Subcutaneous abdominal adipose tissue (tissue), 5 donors: Measurements from ENCODE around the gene CACNA1A.
"Not testable (repeated sequence)": the region's sequence is repeated elsewhere in the genome, so short reads cannot be mapped to it uniquely, and the experiment has no call there.

Source experiments
- H3K27ac ChIP-seq: one replicate; pipeline ENCODE4 v1.7.0; 2013; ENCODE audit warnings: low read depth, mild to moderate bottlenecking, inconsistent platforms, low read length, moderate library complexity
- H3K27me3 ChIP-seq, 5 donors: one replicate each; pipeline ENCODE4 v1.7.0; 2013; ENCODE audit warnings: low read length in 5 of 5, inconsistent platforms in 1 of 5; ENCODE audit not compliant: control insufficient read depth in 5 of 5, insufficient read depth in 4 of 5
- H3K36me3 ChIP-seq, 5 donors: one replicate each; pipeline ENCODE4 v1.7.0; 2013; ENCODE audit warnings: low read length in 5 of 5; ENCODE audit not compliant: control insufficient read depth in 5 of 5, insufficient read depth in 5 of 5
- H3K4me1 ChIP-seq, 5 donors: one replicate each; pipeline ENCODE4 v1.7.0; 2013; ENCODE audit warnings: low read length in 5 of 5, mild to moderate bottlenecking in 3 of 5, moderate library complexity in 1 of 5; ENCODE audit not compliant: control insufficient read depth in 5 of 5, insufficient read depth in 5 of 5
- H3K4me3 ChIP-seq, 5 donors: one replicate each; pipeline ENCODE4 v1.7.0; 2013; ENCODE audit warnings: low read length in 5 of 5, low read depth in 1 of 5
- H3K9ac ChIP-seq, 5 donors: one replicate each; pipeline ENCODE4 v1.7.0; 2013; ENCODE audit warnings: low read length in 5 of 5, mild to moderate bottlenecking in 4 of 5, moderate library complexity in 3 of 5
- H3K9me3 ChIP-seq, 5 donors: one replicate each; pipeline ENCODE4 v1.7.0; 2013; ENCODE audit warnings: low read length in 5 of 5; ENCODE audit not compliant: control insufficient read depth in 5 of 5
- donor health status: healthy.
- donor health status: healthy.
- donor health status: healthy.
- donor health status: healthy.
- donor health status: healthy.

CACNA1A gene

DNA sequence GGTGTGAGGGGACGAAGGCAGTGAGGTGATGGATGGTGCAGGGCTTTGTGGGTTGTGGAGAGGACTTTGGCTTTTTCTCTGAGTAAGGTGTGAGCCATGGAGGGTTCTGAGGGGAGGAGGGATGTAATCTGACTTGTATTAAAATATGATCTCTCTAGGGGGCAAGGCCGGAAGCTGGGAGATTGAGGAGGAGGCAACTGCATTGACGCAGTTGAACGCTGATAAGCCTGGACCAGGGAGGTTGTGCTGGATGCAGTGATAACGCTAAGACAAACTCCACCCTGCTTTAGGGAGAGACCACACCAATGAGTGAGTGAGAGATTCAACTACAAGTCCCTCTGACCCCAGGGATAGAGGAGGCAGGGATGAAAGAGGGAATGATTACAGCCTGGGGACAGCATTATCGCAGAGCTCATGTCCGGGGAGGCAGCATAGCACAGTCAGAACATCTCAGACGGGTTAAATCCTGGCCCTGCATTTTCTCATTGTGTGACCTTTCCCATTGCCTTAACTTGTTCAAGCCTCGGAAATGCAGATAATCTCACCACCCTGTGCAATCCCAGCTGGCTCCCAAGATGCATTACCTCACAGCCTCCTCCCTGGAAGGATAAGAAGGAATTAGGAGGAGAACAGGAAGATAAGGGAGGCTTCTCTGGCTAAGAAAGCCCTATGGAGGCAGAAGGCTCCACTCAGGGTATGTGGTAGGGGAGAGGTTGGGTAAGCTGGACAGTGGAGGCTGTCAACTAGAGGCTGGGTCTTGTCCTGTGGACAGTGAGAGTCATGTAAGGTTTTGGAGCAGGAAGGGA, 124.2 kb downstream of the CACNA1A start:
- H3K36me3 ChIP-seq: no peaks in the 10 kb centered on the region
- no peak overlapping the region for H3K4me3 ChIP-seq
- no peaks in the 10 kb centered on the region for H3K4me1 ChIP-seq
- H3K9me3 ChIP-seq: no peaks in the 10 kb centered on the region
- peaks cover 0 to 6% (median 0%) of the 10 kb centered on the region in 5 donors for H3K27me3 ChIP-seq
- no peak overlapping the region for H3K9ac ChIP-seq
- no peak overlapping the region for H3K27ac ChIP-seq

DNA sequence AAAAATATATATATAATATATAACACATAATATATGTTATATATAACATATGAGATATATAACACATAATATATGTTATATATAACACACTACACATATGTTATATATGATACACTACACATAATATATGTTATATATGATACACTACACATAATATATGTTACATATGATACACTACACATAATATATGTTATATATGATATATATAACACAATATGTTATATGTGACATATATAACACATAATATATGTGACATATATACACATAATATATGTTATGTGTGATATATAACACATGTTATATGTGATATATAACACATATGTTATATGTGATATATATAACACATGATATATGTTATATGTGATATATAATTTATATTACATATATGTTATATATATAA, 129.7 kb downstream of the CACNA1A start:
- H3K27ac ChIP-seq: no peak overlapping the region
- no peaks in the 10 kb centered on the region for H3K27me3 ChIP-seq
- H3K9me3 ChIP-seq: peaks cover 0 to 9% (median 7%) of the 10 kb centered on the region in 5 donors
- H3K4me3 ChIP-seq: no peak overlapping the region
- H3K9ac ChIP-seq: no peak overlapping the region
- no peaks in the 10 kb centered on the region for H3K4me1 ChIP-seq
- H3K36me3 ChIP-seq: no peaks in the 10 kb centered on the region

DNA sequence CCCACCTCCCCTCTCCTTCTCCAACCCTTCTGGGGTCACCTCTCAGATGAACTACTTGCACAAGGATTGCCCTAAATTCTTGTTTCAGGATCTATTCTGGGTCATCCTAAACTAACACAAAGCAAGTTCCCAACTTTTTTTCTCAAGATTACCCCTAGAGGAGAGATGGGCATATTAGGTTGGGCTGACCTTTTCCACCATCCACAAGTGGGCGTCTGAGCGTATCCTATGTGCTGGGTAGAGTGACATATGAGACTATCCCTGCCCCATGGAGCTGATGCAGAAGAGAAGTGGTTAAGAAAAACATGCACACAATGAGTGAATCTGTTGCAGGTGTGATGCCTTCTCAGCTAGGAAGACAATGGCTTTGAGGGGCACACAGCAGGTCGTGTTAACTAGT, 132.7 kb downstream of the CACNA1A start:
- no peaks in the 10 kb centered on the region for H3K4me1 ChIP-seq
- H3K4me3 ChIP-seq: no peak overlapping the region
- H3K9ac ChIP-seq: no peak overlapping the region
- no peaks in the 10 kb centered on the region for H3K27me3 ChIP-seq
- H3K27ac ChIP-seq: no peak overlapping the region
- no peaks in the 10 kb centered on the region for H3K36me3 ChIP-seq
- peaks cover 0 to 9% (median 7%) of the 10 kb centered on the region in 5 donors for H3K9me3 ChIP-seq

DNA sequence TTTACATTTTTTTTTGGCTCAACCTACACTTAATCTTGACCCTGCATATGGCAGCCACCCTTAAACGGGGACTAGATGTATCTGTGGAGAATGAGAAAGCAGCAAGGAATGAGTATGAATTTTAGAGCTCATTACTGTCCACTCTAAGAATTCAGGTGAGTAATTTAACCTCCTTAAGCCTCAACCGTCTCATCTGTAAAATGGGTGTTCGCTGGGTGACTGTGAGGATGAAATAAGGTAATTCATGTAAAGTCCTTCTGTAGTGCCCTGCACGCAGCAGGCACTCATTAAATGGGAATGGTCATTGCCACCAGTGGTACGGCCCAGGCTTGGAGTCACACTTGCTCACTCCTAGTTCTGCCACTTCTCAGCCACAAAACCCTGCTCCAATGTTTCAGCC, 135.3 kb downstream of the CACNA1A start:
- Histone ChIP-seq H3K4me3 (no peak overlapping the region), H3K9ac (no peak overlapping the region)

GRCh38 chr19:13366529-13367143, 139.6 kb downstream of the CACNA1A start:
- Histone ChIP-seq H3K27me3 (peaks cover 0 to 10% (median 5%) of the 10 kb centered on the region in 5 donors), H3K9me3 (no peaks in the 10 kb centered on the region), H3K36me3 (no peaks in the 10 kb centered on the region), H3K9ac (no peak overlapping the region), H3K4me3 (no peak overlapping the region), H3K27ac (no peak overlapping the region), H3K4me1 (no peaks in the 10 kb centered on the region)

More for the DNA sequence above, 135.3 kb downstream of the CACNA1A start:
- H3K36me3 ChIP-seq: no peaks in the 10 kb centered on the region
- H3K27me3 ChIP-seq: no peaks in the 10 kb centered on the region
- no peaks in the 10 kb centered on the region for H3K4me1 ChIP-seq
- H3K27ac ChIP-seq: no peak overlapping the region
- peaks cover 0 to 8% (median 3%) of the 10 kb centered on the region in 5 donors for H3K9me3 ChIP-seq

DNA sequence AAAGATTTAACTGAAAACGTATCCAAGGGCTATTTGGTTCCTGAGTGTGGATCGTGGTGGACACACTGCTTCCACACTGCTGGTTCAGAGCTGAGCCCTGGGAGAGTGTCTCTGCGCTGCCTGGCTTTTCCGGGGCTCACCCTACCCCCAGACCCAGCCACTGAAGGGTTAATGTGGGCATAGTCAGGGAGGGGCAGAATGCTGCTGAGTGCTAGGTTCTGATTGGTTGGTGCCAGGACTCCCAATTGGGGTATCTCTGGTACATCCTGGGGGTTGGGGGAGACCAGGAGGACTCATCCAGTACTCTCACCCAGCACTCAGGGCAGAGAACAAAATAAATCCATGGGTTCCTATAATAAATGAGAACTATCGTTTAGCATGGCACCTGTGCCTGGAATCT, 142.3 kb downstream of the CACNA1A start:
- Histone ChIP-seq H3K9ac (no peak overlapping the region), H3K27ac (no peak overlapping the region), H3K27me3 (peaks cover 4 to 15% (median 7%) of the 10 kb centered on the region in 5 donors), H3K4me3 (no peak overlapping the region), H3K4me1 (no peaks in the 10 kb centered on the region), H3K36me3 (no peaks in the 10 kb centered on the region), H3K9me3 (peaks cover 6 to 18% (median 14%) of the 10 kb centered on the region in 5 donors)

DNA sequence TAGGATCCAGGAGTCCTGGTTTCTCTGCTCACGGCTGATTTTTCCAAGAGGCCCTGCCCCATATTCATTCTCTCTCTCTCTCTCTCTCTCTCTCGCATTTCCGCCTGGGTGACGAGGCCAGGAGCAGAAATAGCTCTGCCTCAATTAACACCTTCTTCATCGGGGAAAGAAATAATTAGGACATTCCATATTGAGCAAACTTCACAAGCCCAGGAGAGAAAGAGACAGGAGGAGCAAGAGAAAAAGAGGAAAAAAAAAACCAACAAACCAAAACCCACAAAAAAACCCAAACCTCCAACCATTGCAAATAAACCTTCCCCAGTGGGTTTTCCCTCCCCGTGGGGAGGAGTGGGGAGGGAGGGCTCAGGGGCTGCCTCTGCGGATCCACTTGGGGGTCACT, 143.0 kb downstream of the CACNA1A start:
- Histone ChIP-seq H3K27ac (no peak overlapping the region), H3K36me3 (no peaks in the 10 kb centered on the region), H3K4me3 (no peak overlapping the region), H3K9me3 (peaks cover 6 to 22% (median 15%) of the 10 kb centered on the region in 5 donors), H3K27me3 (peaks cover 4 to 15% (median 7%) of the 10 kb centered on the region in 5 donors), H3K4me1 (no peaks in the 10 kb centered on the region), H3K9ac (no peak overlapping the region)

DNA sequence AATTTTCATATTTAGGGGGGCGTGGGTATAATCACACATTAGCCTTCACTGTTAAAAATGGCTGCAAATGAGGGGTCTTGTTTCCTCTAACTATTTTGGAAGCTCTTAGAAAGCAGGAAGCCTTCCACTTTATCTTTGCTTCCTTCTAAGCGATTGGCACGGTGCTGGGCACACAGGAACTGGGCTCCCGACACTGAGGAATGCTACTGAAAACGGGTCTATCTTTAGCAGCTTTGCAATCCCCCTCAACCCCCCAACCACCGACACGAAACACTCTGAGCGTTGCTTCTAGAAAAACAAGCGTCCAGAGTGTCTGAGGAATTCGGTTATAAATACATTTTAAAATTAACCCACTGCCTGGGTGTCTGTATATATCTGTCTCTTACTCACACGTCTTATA, 143.6 kb downstream of the CACNA1A start:
- no peaks in the 10 kb centered on the region for H3K4me1 ChIP-seq
- H3K9me3 ChIP-seq: peaks cover 6 to 22% (median 15%) of the 10 kb centered on the region in 5 donors
- peaks cover 4 to 15% (median 7%) of the 10 kb centered on the region in 5 donors for H3K27me3 ChIP-seq
- H3K36me3 ChIP-seq: no peaks in the 10 kb centered on the region
- H3K4me3 ChIP-seq: no peak overlapping the region
- H3K9ac ChIP-seq: no peak overlapping the region
- H3K27ac ChIP-seq: no peak overlapping the region

GRCh38 chr19:13361726-13362125, 144.6 kb downstream of the CACNA1A start:
- H3K27ac ChIP-seq, H3K4me3 ChIP-seq, H3K4me1 ChIP-seq, H3K36me3 ChIP-seq, H3K9ac ChIP-seq: not testable (repeated sequence)
- Histone ChIP-seq H3K27me3 (peaks cover 4 to 18% (median 9%) of the 10 kb centered on the region in 5 donors), H3K9me3 (peaks cover 6 to 22% (median 15%) of the 10 kb centered on the region in 5 donors)

DNA sequence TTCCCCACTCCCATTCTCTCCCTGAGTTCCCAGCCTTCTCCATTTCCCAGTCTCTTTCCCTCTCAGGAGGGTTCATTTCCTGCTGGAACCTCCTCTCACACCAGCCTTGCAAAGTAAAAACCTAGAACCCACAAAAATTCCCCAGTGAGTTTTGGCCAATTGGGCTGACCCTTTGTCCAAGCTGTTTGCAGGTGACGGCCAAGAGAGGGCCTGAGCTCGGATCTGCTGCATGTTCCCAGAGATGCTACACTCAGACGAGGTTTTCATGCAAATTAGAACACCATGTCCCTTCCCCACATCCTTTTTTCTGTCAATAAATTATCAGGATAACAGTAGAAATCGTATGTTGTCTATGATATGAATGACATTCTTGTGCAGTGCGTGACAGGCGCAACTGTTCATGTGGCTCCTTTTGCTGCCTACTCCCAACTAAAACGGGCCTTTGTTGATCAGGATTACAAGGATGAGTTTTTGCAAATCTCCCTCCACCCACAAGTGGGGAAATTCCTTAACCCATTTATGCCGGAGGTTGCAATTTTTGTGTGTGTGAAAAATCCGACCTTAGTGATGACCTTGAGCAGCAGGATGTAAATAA, 149.5 kb downstream of the CACNA1A start:
- Histone ChIP-seq H3K27ac (no peak overlapping the region), H3K27me3 (peaks cover 9 to 28% (median 13%) of the 10 kb centered on the region in 5 donors), H3K36me3 (no peaks in the 10 kb centered on the region), H3K4me3 (no peak overlapping the region), H3K4me1 (no peaks in the 10 kb centered on the region), H3K9ac (no peak overlapping the region), H3K9me3 (peaks cover 6 to 22% (median 15%) of the 10 kb centered on the region in 5 donors)
